Neural crest cell (in vitro differentiated cells): ENCODE data around the gene TK2. TPM values are rescaled to one million over a fixed set of nuclear protein-coding genes. Genes with fewer than 3 reads are reported as not detected.

Experiments used
- DNase-seq: peaks from one replicate; pipeline ENCODE4 v3.0.0; 2021; ENCODE audit warnings: low read depth, mixed read lengths, low spot score
- H3K27ac Mint-ChIP-seq: one replicate; pipeline ENCODE4 v1.8.0; 2021; ENCODE audit warnings: mild to moderate bottlenecking, mixed read lengths; ENCODE audit not compliant: unreplicated experiment
- H3K27me3 Mint-ChIP-seq: 2 replicates; pipeline ENCODE4 v1.8.0; 2021; ENCODE audit warnings: low read depth, mild to moderate bottlenecking, mixed read lengths
- H3K36me3 Mint-ChIP-seq: 2 replicates; pipeline ENCODE4 v1.8.0; 2021; ENCODE audit warnings: low read depth, mild to moderate bottlenecking, mixed read lengths
- H3K4me1 Mint-ChIP-seq: 2 replicates; pipeline ENCODE4 v1.8.0; 2021; ENCODE audit warnings: mixed read lengths
- H3K4me3 Mint-ChIP-seq: one replicate; pipeline ENCODE4 v1.8.0; 2021; ENCODE audit warnings: mild to moderate bottlenecking, mixed read lengths
- H3K9me3 Mint-ChIP-seq: 2 replicates; pipeline ENCODE4 v1.8.0; 2021; ENCODE audit warnings: mixed read lengths
- CTCF ChIP-seq: fragments of 200-600 bp; sonication (generic); conservative IDR thresholded peaks from 2 replicates; pipeline ENCODE4 v1.5.0; 2021; ENCODE audit warnings: antibody characterized with exemption, mild to moderate bottlenecking
- total RNA-seq: library from RNA; stranded (reverse); gene quantifications from 2 replicates; pipeline ENCODE4 v1.2.1, GENCODE V29; 2021

Gene TK2
- total RNA-seq, 1 donor from 2014 or later = 16.3 TPM

GRCh38 chr16:66543541-66543940, 6.4 kb downstream of the TK2 start:
- Mint-ChIP-seq H3K36me3 (no peaks in the 10 kb centered on the region), H3K27me3 (no peaks in the 10 kb centered on the region), H3K4me3 (no peak overlapping the region), H3K9me3 (no peaks in the 10 kb centered on the region), H3K27ac (peak overlapping the region; percentile 4), H3K4me1 (peaks cover 14% of the 10 kb centered on the region)
- DNase-seq = no peak
- TF ChIP-seq CTCF = no peak

- no peaks in the 10 kb centered on the region for H3K27me3 Mint-ChIP-seq
- no peak overlapping the region for H3K4me3 Mint-ChIP-seq
- no peaks in the 10 kb centered on the region for H3K9me3 Mint-ChIP-seq
- H3K27ac Mint-ChIP-seq = no peak overlapping the region
- H3K36me3 Mint-ChIP-seq = peaks cover under 1% of the 10 kb centered on the region
- no peak for TF ChIP-seq CTCF
- DNase-seq = no peak
- H3K4me1 Mint-ChIP-seq = peaks cover 3% of the 10 kb centered on the region
These were observed 7.5 kb downstream of the TK2 start for GRCh38 chr16:66542396-66542795.

GRCh38 chr16:66541388-66542355, 8.2 kb downstream of the TK2 start:
- Mint-ChIP-seq H3K4me1 (no peaks in the 10 kb centered on the region), H3K27ac (peak overlapping the region; percentile 69), H3K27me3 (no peaks in the 10 kb centered on the region), H3K9me3 (no peaks in the 10 kb centered on the region), H3K4me3 (no peak overlapping the region), H3K36me3 (peaks cover 4% of the 10 kb centered on the region)
- no peak for TF ChIP-seq CTCF
- DNase-seq = no peak

GRCh38 chr16:66539623-66540469, 10.1 kb downstream of the TK2 start:
- H3K27ac Mint-ChIP-seq = peak overlapping the region; percentile 78
- H3K27me3 Mint-ChIP-seq = no peaks in the 10 kb centered on the region
- no peaks in the 10 kb centered on the region for H3K4me1 Mint-ChIP-seq
- no peak for DNase-seq
- no peaks in the 10 kb centered on the region for H3K9me3 Mint-ChIP-seq
- TF ChIP-seq CTCF = no peak
- peaks cover 9% of the 10 kb centered on the region for H3K36me3 Mint-ChIP-seq
- no peak overlapping the region for H3K4me3 Mint-ChIP-seq

GRCh38 chr16:66538910-66539309, 11.0 kb downstream of the TK2 start:
- no peak for DNase-seq
- no peaks in the 10 kb centered on the region for H3K4me1 Mint-ChIP-seq
- TF ChIP-seq CTCF = no peak
- no peaks in the 10 kb centered on the region for H3K27me3 Mint-ChIP-seq
- no peaks in the 10 kb centered on the region for H3K9me3 Mint-ChIP-seq
- H3K27ac Mint-ChIP-seq = no peak overlapping the region
- H3K4me3 Mint-ChIP-seq = no peak overlapping the region
- H3K36me3 Mint-ChIP-seq = peaks cover 9% of the 10 kb centered on the region
